HepG2 (cell line): ENCODE results near the gene CDC37. TPM values are rescaled to one million over a fixed set of nuclear protein-coding genes. Genes with fewer than 3 reads are reported as not detected.

Source experiments
- CREB1 ChIP-seq, 2 experiments: fragments of 450-650 bp in 1 of 2; IDR thresholded peaks; 2 replicates each; pipeline ENCODE4 v1.6.1; 2016 to 2017; ENCODE audit warnings: control low read depth in 1 of 2, mild to moderate bottlenecking in 1 of 2, missing compliant biosample characterization in 1 of 2, missing genetic modification characterization in 1 of 2
- JARID2 ChIP-seq: sonication (generic); formaldehyde crosslinking; IDR thresholded peaks from 2 replicates; pipeline ENCODE4 v1.8.1; 2023; ENCODE audit warnings: missing genetic modification reagents, inconsistent platforms; ENCODE audit not compliant: insufficient replicate concordance
- NFKB2 ChIP-seq: sonication (generic); formaldehyde crosslinking; IDR thresholded peaks from 2 replicates; pipeline ENCODE4 v1.4.0; 2020; ENCODE audit warnings: missing genetic modification reagents, borderline replicate concordance
- SIN3A ChIP-seq: IDR thresholded peaks from 2 replicates; pipeline ENCODE4 v1.6.1; 2011; ENCODE audit warnings: low read depth, mild to moderate bottlenecking, control low read depth, low read length, borderline replicate concordance
- ZHX2 ChIP-seq, 2 experiments: sonication (generic) in 1 of 2; formaldehyde crosslinking in 1 of 2; IDR thresholded peaks; 2 replicates each; pipeline versions ENCODE4 v1.6.1 to v1.9.0; 2014 to 2022; ENCODE audit warnings: antibody characterized with exemption in 1 of 2, borderline replicate concordance in 1 of 2, inconsistent platforms in 1 of 2, low read depth in 1 of 2, missing genetic modification reagents in 1 of 2
- ZNF142 ChIP-seq: sonication (generic); formaldehyde crosslinking; IDR thresholded peaks from 2 replicates; pipeline ENCODE4 v1.4.0; 2020; ENCODE audit warnings: missing genetic modification reagents
- ZNF33A ChIP-seq: sonication (generic); formaldehyde crosslinking; IDR thresholded peaks from 2 replicates; pipeline ENCODE4 v1.5.1; 2020; ENCODE audit warnings: missing genetic modification reagents, mild to moderate bottlenecking, moderate library complexity, borderline replicate concordance
- ZNF629 ChIP-seq: sonication (generic); formaldehyde crosslinking; conservative IDR thresholded peaks from 2 replicates; pipeline ENCODE4 v1.5.0; 2020; ENCODE audit warnings: missing genetic modification reagents
- polyA plus RNA-seq, 8 experiments: library from polyadenylated mRNA; depleted of rRNA in 3 of 8; stranded (reverse) in 7 of 8; unstranded in 1 of 8; fragments of >200 nt; fragmentation: Illumina TruSeq in 4 of 8; extraction: Trizol in 4 of 8; gene quantifications; 2 replicates each; pipeline versions ENCODE4 v1.2.1 to v1.2.3, GENCODE V29; 2011 to 2016; ENCODE audit warnings: low read depth in 4 of 8, missing spikeins in 1 of 8, mixed read lengths in 1 of 8; ENCODE audit not compliant: insufficient read depth in 1 of 8
- total RNA-seq, 5 experiments: library from RNA; depleted of rRNA; stranded (reverse); fragments of >200 nt; fragmentation: Illumina TruSeq; extraction: Trizol; gene quantifications; 2 replicates each; pipeline ENCODE4 v1.2.3, GENCODE V29; 2016; ENCODE audit warnings: low read depth in 1 of 5

Gene CDC37
- total and polyA plus RNA-seq, 2 of the 13 experiments (the other 11 are each of a cell fraction or from before 2014, with no cell fraction given), result 158 to 177 TPM

- peak; percentile 72; the same call in 1 of the 2 replicates for TF ChIP-seq ZNF142 (CRISPR knock-in tag)
- TF ChIP-seq ZHX2 (IDR thresholded peaks at IDR 0.05; ENCODE audit: low read depth), result peak; percentile 100
- no peak for TF ChIP-seq ZHX2 (CRISPR knock-in tag; IDR thresholded peaks at IDR 0.05; ENCODE audit: borderline replicate concordance)
- TF ChIP-seq ZNF629 (CRISPR knock-in tag), result peak; percentile 52; the same call in 1 of the 2 replicates
- TF ChIP-seq CREB1 (IDR thresholded peaks at IDR 0.05), result peak; percentile 100
- TF ChIP-seq CREB1 (CRISPR knock-in tag; IDR thresholded peaks at IDR 0.05), result peak; percentile 99
- TF ChIP-seq NFKB2, result peak; percentile 80
- no peak for TF ChIP-seq JARID2 (CRISPR knock-in tag)
- TF ChIP-seq SIN3A, result peak; percentile 71; the same call in 1 of the 2 replicates
- no peak for TF ChIP-seq ZNF33A (CRISPR knock-in tag)
Measured at GRCh38 chr19:10416380-10417257, 13.3 kb upstream of the CDC37 start (continued).
